K562 (cell line): ENCODE results near the gene VSIG10. TPM values are rescaled to one million over a fixed set of nuclear protein-coding genes. Genes with fewer than 3 reads are reported as not detected.
A peak's percentile ranks its signal among the peaks of the same experiment; 100 is the strongest.

Source experiments
- CBX8 ChIP-seq: fragments of 200-600 bp; sonication (generic); IDR thresholded peaks from 2 replicates; pipeline ENCODE4 v1.6.1; 2012; ENCODE audit warnings: borderline replicate concordance, mixed run types, low read depth, mild to moderate bottlenecking, moderate library complexity, mixed read lengths, low read length, control low read depth, inconsistent platforms; ENCODE audit not compliant: poor library complexity, severe bottlenecking; ENCODE audit errors: extremely low read depth
- CEBPG ChIP-seq, 3 experiments: fragments of 200-800 bp in 1 of 3; sonication (Bioruptor generic) in 1 of 3; sonication (generic) in 1 of 3; formaldehyde crosslinking in 1 of 3; IDR thresholded peaks in 2 of 3; conservative IDR thresholded peaks in 1 of 3; 2 replicates each; pipeline versions ENCODE4 v1.6.1 to v1.8.0; 2016 to 2022; ENCODE audit warnings: missing compliant biosample characterization in 2 of 3, missing genetic modification characterization in 2 of 3, mild to moderate bottlenecking in 1 of 3, missing genetic modification reagents in 1 of 3
- DIDO1 ChIP-seq: fragments of 450-650 bp; IDR thresholded peaks from 2 replicates; pipeline ENCODE4 v1.6.1; 2016; ENCODE audit warnings: low read depth, missing biosample characterization, missing genetic modification characterization
- E2F8 ChIP-seq: fragments of 450-650 bp; IDR thresholded peaks from 2 replicates; pipeline ENCODE4 v1.7.1; 2018; ENCODE audit warnings: mild to moderate bottlenecking, low read depth; ENCODE audit not compliant: partially characterized antibody
- EWSR1 ChIP-seq: fragments of 450-650 bp; IDR thresholded peaks from 2 replicates; pipeline ENCODE4 v1.6.1; 2018; ENCODE audit warnings: borderline replicate concordance, mild to moderate bottlenecking, low read depth, moderate library complexity; ENCODE audit not compliant: partially characterized antibody
- GMEB1 ChIP-seq: fragments of 250-450 bp; sonication (Bioruptor Pico); IDR thresholded peaks from 2 replicates; pipeline ENCODE4 v1.4.0; 2020; ENCODE audit warnings: mild to moderate bottlenecking
- MECOM ChIP-seq: fragments of 250-450 bp; sonication (Bioruptor Pico); IDR thresholded peaks from 2 replicates; pipeline ENCODE4 v1.8.0; 2022; ENCODE audit warnings: inconsistent platforms
- NR1H2 ChIP-seq: sonication (generic); formaldehyde crosslinking; IDR thresholded peaks from 2 replicates; pipeline ENCODE4 v1.4.0; 2020; ENCODE audit warnings: mild to moderate bottlenecking, missing genetic modification reagents
- RBFOX2 ChIP-seq: fragments of 200-400 bp; formaldehyde crosslinking; IDR thresholded peaks from 2 replicates; pipeline ENCODE4 v1.6.1; 2017; ENCODE audit warnings: low read depth, mild to moderate bottlenecking, low read length, moderate library complexity
- RBM14 ChIP-seq: fragments of 200-400 bp; formaldehyde crosslinking; IDR thresholded peaks from 2 replicates; pipeline ENCODE4 v1.6.1; 2018; ENCODE audit warnings: low read depth, mild to moderate bottlenecking, low read length, moderate library complexity, borderline replicate concordance; ENCODE audit not compliant: insufficient read depth
- SMARCA4 ChIP-seq: fragments of 450-650 bp; IDR thresholded peaks from 2 replicates; pipeline ENCODE4 v1.6.1; 2016
- STAT5A ChIP-seq: IDR thresholded peaks from 2 replicates; pipeline ENCODE4 v1.6.1; 2012; ENCODE audit warnings: low read length, inconsistent platforms, borderline replicate concordance
- USF1 ChIP-seq: sonication (generic); formaldehyde crosslinking; IDR thresholded peaks from 2 replicates; pipeline ENCODE4 v1.9.0; 2022; ENCODE audit warnings: mild to moderate bottlenecking, missing genetic modification reagents
- XRCC4 ChIP-seq: IDR thresholded peaks from one replicate; pipeline ENCODE4 v1.6.1; 2011; ENCODE audit not compliant: insufficient read depth, insufficient read length; ENCODE audit errors: extremely low read depth
- polyA plus RNA-seq, 8 experiments: library from polyadenylated mRNA; depleted of rRNA in 4 of 8; stranded (reverse) in 5 of 8; unstranded in 3 of 8; fragments of >200 nt; fragmentation: Nextera tagmentation in 2 of 8; fragmentation: Illumina TruSeq in 1 of 8; extraction: Ambion mirVana in 2 of 8; extraction: Trizol in 1 of 8; gene quantifications; 2 replicates each; pipeline versions ENCODE4 v1.2.1 to v1.2.3, GENCODE V29; 2011 to 2014; ENCODE audit warnings: inconsistent platforms in 1 of 8, missing spikeins in 1 of 8
- total RNA-seq, 7 experiments: library from RNA; depleted of rRNA in 6 of 7; stranded (reverse); fragments of >200 nt in 6 of 7; fragmentation: Illumina TruSeq in 2 of 7; extraction: Trizol in 2 of 7; gene quantifications; 2 replicates each; pipeline versions ENCODE4 v1.2.1 to v1.2.3, GENCODE V29; 2011 to 2021; ENCODE audit warnings: low replicate concordance in 1 of 7
- TF ChIP-seq, protein P1 (sequence below): fragments of 450-650 bp; IDR thresholded peaks from one replicate; pipeline ENCODE4 v1.6.1; 2018; ENCODE audit warnings: mild to moderate bottlenecking, moderate library complexity; ENCODE audit not compliant: partially characterized antibody
- TF ChIP-seq, protein P2 (sequence below): fragments of 250-450 bp; sonication (Bioruptor Pico); IDR thresholded peaks from 2 replicates; pipeline ENCODE4 v1.8.0; 2021; ENCODE audit warnings: borderline replicate concordance, mild to moderate bottlenecking, moderate library complexity; ENCODE audit not compliant: poor library complexity, severe bottlenecking

The VSIG10 gene
- total and polyA plus RNA-seq, 9 of the 15 experiments (the other 6 are each of a cell fraction or from before 2014, with no cell fraction given) = 4.1 to 8.8 (median 4.7) TPM

- no peak for TF ChIP-seq RBFOX2
- TF ChIP-seq CEBPG (CRISPR knock-in tag; IDR thresholded peaks at IDR 0.05) = peak; percentile 90
- peak; percentile 97 to 99 for TF ChIP-seq CEBPG (tag; conservative IDR thresholded peaks at IDR 0.05 in 1 of 2, IDR thresholded peaks at IDR 0.05 in 1 of 2)
- no peak for TF ChIP-seq SMARCA4
- TF ChIP-seq, protein P1, sequence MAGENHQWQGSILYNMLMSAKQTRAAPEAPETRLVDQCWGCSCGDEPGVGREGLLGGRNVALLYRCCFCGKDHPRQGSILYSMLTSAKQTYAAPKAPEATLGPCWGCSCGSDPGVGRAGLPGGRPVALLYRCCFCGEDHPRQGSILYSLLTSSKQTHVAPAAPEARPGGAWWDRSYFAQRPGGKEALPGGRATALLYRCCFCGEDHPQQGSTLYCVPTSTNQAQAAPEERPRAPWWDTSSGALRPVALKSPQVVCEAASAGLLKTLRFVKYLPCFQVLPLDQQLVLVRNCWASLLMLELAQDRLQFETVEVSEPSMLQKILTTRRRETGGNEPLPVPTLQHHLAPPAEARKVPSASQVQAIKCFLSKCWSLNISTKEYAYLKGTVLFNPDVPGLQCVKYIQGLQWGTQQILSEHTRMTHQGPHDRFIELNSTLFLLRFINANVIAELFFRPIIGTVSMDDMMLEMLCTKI = no peak
- TF ChIP-seq DIDO1 (tag) = no peak
- TF ChIP-seq E2F8 = no peak
- TF ChIP-seq CBX8 = no peak
- no peak for TF ChIP-seq GMEB1
- no peak for TF ChIP-seq STAT5A
- TF ChIP-seq, protein P2, sequence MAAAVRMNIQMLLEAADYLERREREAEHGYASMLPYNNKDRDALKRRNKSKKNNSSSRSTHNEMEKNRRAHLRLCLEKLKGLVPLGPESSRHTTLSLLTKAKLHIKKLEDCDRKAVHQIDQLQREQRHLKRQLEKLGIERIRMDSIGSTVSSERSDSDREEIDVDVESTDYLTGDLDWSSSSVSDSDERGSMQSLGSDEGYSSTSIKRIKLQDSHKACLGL (CRISPR knock-in tag) = no peak
- no peak for TF ChIP-seq NR1H2 (CRISPR knock-in tag)
- no peak for TF ChIP-seq USF1 (CRISPR knock-in tag)
- no peak for TF ChIP-seq RBM14
- no peak for TF ChIP-seq XRCC4
- TF ChIP-seq EWSR1 = no peak
- no peak for TF ChIP-seq MECOM
Measured at GRCh38 chr12:118063576-118064391, 40.0 kb downstream of the VSIG10 start (continued).
